ENCODE results near the gene RNF39.
"Not testable (repeated sequence)": the region's sequence is repeated elsewhere in the genome, so short reads cannot be mapped to it uniquely, and the experiment has no call there.

RNF39 gene

DNA sequence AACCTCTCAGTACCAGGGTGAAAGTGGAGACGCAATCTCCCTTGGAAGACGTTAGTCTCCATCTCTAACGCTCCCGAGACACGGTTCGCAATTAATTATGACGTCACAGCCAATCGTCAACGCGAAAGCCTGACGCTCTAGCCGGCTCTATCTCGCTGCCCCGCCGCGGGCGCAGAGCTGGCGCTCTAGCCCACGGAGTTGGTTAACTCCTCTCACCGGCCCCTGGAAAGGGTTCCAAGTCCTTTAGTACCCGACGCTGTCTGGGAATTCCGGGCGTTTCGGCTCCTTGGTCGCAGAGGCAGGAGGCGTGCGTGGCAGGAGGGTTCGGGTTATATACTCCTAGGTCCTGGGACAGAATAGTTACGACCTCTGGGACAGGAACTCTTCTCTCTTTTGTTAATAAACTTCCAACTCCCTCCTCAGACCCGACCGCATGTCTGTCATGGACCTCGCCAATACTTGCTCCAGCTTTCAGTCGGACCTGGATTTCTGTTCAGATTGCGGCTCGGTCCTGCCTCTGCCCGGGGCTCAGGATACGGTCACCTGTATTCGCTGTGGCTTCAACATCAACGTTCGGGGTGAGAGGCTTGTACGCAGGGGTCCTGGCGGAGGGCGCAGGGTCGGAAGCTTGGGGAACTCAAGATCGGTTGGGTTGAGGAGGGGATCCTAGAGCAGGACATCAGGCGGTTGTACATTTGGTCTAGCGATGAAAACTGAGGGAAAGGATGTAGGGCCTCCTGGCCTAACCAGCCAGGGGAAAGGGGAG is 14.3 kb downstream of the RNF39 start, which contains the start of gene POLR1H:
POLR1H (plus strand) TSS at position 174 of the 766 bp plus-strand sequence; CDS start at position 434, 260 bp downstream.
- DNase-seq (ENCODE audit: low spot score), result peak; percentile 98

DNA sequence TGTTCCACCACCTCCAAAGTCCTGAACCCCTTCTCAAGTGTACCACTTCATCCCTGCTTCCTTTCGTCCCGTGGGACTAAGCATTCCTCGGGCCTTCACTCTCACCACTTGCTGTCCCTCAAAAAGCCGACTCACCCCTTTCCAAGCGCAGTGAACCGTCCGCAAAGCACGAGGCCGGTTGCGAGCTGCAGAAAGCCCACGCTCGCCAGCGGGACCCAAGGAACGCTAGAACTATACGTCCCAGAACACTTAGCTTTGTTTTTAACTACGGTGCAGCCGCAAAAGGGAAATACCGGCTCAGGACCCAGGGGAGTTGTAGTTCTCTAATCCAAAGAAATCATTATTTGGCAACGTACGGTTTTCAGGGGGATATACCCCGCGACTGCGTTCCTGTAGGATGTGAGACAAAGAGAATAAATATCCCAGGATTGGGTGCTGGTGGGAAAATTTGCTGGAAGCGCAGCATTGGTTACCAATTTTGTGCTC is 14.9 kb downstream of the RNF39 start:
- DNase-seq (ENCODE audit: low spot score), result no peak

DNA sequence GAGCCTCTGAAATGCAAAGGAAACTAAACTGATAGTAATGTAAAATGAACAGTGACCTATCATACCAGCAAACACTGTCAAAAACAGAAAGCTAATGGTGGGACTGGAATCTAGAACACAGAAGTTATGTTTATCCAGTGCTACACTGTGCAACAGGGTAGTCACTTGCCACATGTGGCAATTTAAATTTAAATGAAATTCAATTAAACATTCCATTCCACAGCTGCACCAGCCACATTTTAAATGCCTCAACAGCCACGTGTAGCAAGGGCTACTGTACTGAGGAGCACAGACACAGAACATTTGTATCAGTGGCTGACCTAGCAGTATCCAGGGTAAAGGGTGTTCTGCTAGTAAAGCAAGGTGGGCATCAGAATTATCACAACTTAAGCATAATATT is 20.1 kb downstream of the RNF39 start:
- no peak for DNase-seq (ENCODE audit: low spot score)

DNA sequence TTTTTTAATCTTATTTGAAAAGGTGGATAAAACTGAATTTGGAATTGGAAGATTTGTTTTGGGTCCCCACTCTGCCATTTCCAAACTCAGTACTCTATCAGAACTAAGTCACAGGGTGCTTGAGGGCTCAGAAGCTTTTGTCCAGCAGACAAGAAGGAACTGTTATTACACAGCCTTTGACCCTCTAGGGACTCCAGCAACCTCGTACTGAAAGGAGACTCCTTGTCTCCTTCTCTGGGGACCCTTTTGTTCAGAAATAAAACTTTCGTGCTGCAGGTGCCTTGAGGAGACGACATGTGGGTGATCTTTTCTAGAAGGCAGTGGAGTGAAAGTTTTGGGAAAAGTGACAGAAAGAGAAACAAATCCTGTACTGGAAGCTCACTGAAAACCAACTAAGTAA is 21.9 kb downstream of the RNF39 start:
- no peak for DNase-seq (ENCODE audit: low spot score)

DNA sequence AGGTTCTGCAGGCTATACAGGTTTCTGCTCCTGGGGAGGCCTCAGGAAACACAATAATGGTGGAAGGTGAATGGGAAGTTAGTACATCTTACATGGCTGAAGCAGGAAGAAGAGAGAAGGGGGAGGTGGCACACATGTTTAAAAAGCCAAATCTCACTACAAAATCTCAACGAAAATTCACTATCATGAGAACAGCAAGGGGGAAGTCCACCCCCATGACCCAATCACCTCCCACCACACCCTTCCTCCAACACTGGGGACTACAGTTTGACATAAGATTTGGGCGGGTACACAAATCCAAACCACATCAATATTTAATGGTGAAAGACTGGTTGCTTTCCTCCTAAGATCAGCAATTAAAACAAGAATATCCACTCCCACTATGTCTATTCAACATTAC is 28.3 kb downstream of the RNF39 start:
- no peak for DNase-seq (ENCODE audit: low spot score)

DNA sequence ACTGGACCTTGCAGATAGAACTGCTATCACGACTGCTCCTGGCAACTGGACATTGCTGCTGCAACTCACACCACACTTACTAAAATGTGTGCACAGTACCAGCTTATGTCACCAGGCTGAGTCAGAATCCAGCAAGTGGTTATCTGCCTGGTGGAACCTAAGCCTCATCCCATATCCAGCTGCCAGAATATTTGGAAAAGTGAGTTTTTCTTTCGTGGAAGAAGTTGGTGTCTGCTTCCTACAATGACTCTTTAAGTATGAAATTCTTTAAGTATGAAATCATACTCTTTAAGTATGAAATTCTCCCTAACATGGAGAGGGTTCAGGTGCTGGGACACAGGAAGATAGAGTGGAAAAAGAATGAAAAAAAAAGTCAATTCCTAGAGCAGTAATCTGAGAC is 30.9 kb downstream of the RNF39 start:
- DNase-seq (ENCODE audit: low spot score), result no peak

DNA sequence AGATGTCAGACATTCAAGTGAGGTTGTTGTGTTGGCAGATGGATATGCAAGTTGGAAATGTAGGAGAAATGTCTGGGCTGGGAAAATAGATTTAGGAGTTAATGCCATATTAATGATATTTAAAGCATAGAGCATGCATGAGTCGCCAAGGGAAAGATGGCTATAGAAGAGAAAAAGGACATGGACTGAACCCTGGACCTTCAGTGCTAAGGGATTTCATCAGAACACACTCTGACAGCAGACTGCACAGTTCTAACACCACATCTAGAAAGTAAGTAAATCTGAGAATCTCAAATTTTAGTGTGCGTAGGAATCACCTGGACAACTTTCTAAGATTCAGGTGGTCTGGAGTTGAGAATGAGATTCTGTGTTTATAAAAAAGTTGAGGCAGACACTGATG is 31.8 kb downstream of the RNF39 start:
- no peak for DNase-seq (ENCODE audit: low spot score)

DNA sequence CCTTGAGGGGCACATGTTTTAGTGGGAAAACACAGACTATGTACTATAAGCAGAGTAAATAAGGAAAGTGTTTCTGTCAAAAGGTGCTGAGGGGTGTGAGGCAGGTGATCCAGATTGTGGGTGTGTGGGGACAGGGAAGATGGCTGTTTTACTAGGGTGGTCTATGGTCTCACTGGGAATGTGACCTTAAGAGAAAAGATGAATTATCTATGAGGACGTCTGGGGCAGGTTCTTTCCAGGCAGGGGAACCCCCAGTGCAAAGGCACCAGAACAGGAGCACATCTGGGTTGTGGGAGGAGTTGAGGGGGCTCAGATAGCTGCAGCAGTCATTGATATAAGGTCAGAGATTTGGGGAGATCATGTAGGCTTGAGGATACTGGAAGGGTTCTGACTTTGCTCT is 32.7 kb downstream of the RNF39 start:
- DNase-seq (ENCODE audit: low spot score), result no peak

DNA sequence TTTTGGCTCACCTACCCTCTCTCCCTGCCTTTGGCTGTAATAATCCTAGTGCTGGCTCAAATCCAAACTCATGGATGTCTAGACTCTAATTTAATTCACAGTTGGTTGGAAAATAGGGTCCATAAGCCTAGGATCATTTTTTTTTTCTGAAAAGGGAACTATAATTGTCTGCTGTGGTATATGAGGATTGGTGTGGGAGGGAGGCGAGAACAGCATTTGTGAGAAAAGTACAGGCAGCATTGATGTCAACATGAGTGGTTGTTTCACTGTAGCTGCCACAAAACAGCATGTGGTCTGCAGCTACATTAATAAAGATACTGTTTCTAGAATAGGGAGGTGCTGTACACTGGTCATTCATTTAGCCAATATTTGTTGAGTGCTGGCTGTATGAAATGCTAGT is 33.1 kb downstream of the RNF39 start:
- no peak for DNase-seq (ENCODE audit: low spot score)

DNA sequence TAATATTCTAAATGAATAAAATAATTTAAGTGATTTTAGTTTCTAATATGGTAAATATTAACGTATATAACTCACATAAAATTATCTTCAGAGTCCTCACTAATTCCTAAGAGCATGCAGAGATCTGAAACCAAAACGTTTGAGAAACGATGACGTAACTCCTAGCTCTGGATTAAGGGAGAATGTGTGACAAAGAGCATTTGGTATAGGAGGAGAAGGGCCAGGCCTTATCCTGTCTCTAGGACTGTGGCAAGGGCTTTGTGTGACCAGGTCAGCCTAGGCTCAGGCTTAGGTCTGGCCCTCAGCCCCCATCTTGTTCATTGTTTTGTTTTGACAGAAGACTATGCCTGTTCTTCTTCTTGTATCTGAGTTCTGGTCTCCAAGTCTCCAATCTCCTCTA is 33.7 kb downstream of the RNF39 start:
- DNase-seq (ENCODE audit: low spot score), result no peak

DNA sequence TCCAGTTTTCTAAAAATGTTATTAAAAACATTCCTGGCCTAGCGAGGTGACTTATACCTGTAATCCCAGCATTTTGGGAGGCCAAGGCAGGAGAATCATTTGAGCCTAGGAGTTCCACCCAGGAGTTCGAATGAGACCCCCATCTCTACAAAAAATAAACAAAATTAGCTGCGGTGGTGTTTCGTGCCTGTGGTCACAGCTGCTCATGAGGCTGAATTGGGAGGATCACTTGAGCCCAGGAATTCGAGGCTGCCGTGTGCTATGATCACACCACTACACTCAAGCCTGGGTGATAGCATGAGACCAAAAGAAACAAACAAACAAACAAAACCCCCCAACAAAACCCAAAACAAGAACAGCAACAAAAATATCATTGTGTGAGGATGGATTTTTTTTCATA is 34.3 kb downstream of the RNF39 start:
- DNase-seq (ENCODE audit: low spot score), result no peak

DNA sequence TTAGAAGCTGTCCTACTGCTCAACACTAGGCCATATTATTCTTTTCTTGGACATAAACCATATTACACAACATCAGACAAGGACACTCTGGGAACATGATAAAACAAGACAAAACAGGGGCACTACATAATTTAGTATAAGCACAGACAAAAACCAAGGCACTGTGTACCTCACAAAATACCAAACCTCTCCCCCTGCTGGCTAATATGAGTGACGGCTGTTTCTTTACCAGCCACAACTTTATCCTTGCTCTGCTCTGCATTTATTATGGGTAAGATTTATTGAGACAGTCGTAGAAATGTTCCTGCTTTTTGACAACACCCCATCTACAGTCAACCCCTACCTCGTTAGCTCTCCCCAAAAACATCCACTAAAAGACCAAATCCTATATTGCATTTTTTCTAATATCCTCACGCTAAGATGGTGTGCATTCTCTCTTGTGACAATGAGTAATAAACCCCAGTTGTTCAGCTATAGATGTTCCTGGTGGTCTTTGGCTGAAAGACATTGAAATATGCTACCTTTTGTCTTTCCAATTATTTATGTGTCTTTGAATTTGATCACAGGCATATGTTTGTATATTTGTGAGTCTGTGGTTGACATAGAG is 38.3 kb downstream of the RNF39 start:
- DNase-seq (ENCODE audit: low spot score), result peak; percentile 13

DNA sequence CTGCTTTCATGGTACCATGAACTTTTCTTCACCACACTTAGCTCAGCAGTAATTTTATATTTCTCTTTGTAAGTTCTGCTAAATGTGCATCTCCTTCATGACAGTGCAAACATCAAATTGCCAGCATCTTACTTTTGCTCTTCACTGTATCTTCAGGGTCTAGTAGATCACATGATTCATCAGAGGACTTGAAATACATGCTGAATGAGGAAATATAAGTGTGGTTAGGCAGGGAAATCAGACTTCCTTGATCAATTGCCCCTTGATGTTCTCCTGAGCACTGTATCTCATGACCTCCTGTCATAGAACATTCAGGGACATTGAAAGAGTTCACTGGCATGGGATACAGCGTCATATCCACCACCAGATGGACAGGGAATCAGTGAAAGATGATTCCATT is 39.8 kb downstream of the RNF39 start:
- DNase-seq (ENCODE audit: low spot score), result no peak

DNA sequence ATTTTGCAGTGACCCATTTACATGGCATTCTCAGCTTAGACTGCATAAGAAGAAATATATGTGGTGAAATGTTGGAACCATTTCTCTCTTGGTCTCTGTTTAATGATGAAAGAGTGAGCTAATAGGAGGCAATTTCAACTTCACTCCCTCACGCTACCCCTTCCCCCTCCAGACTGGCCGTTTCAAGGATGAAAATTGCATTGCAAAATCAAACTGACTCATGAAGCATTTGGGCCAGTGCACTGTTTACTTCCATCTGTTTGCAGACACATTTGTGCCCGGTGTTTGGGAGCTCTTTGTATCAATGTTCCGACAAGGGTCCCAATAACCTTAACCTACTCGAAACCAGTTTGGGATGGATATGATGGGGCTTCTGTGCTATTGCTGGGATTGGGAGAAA is 42.1 kb downstream of the RNF39 start:
- DNase-seq (ENCODE audit: low spot score), result not testable (repeated sequence)

DNA sequence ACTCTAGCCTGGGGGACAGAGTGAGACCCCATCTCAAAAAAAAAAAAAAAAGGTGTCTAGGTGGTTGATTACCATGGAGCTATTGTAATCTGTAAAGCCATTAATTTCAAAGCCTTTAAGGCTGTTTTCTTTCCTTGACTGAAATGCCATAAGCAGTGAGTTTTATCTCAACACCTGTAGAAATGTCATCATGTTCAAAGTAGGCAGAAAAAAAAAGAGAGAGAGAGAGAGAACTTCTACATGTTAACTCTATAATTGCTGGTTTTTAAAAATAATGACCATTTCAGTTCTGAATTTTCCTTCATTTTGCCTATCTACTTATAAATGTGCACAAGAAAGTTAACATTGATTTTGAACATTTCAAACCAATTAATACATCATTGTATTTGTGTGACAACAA is 44.2 kb downstream of the RNF39 start:
- no peak for DNase-seq (ENCODE audit: low spot score)

DNA sequence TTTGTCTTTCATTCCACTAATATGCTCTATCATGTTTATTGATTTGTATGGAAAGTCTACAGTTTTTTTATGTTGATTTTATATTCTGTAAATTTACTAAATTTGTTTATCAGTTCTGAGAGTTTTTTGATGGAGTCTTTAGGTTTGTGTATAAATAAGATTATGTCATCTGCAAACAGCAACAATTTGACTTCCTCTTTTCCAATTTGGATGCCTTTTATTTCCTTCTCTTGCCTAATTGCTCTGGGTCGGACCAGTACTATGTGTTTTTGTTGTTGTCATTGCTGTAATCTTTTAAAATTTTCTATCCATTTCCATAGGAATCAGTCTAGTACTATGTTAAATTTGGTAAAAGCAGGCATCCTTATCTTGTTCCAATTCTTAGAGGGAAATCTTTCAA is 46.0 kb downstream of the RNF39 start:
- no peak for DNase-seq (ENCODE audit: low spot score)

DNA sequence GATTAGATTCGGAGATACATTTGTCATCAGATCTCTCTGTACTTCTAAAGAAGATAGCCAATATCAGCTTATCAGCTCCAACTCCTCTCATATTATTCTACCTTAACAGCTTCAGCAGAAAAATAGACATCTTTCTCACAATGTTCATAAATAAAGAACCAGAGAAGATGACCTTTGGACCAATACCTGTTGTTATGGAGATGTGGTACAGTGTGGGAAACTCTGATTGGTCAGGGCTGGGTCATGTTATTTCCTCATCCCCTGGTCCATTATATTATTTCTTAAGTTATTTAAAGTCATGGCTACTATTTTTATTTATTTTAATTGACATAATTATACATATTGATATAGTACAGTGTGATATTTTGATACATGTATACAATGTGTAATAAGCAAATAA is 50.4 kb downstream of the RNF39 start:
- no peak for DNase-seq (ENCODE audit: low spot score)

DNA sequence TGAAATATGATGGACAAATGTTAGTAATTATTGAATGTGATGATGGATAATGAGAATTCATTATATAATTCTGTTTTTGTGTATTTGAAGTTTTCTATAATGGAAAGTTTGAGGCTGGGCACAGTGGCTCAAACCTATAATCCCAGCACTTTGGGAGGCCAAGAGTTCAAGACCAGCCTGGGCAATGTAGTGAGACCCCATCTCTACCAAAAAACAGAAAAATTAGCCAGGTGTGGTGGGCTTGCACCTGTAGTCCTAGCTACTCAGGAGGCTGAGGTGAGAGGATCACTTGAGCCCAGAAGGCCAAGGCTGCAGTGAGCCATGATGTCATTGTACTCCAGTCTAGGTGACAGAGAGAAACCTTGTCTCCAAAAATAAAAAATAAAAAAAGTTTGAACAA is 52.9 kb downstream of the RNF39 start:
- DNase-seq (ENCODE audit: low spot score), result not testable (repeated sequence)

DNA sequence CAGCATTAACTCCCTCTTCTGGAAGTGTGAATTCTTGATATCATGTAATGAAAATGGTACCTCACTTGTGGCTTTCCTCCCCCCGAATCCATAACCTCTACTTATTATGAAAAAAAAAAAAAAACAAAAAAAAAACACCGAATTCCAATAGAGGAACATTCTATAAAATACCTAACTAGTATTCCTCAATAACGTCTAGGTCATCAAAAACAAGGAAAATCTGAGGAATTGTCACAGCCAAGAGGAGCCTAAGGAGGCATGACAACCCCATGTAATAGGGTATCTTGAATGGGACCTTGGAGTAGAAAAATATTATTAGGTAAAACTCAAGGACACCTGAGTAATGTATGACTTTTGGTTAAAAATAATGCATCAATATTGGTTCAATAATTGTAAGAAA is 53.4 kb downstream of the RNF39 start:
- no peak for DNase-seq (ENCODE audit: low spot score)

DNA sequence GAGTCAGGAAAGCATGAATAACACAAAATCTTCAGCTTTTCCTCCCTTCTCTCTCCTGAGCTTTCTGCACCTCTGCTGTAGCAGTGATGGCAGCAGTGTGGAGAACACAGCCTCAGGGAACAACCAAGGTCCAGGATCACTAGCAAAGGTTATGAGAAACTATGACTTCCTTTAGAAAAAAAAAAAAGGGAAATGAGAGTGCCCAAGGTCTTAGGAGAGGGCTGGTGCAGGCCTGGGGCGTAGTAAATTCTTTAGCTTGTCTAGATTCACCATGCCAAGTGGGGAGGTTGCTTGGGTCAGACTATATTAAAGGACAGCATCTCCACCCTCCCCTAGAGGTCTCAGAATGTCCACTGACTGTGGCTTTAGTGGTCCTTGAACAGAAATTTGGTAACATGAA is 54.9 kb downstream of the RNF39 start:
- no peak for DNase-seq (ENCODE audit: low spot score)

Measured in cerebellar cortex (tissue), 1 donor.